CD4-positive, alpha-beta T cell treated with Interleukin-12 subunit alpha and Interleukin-12 subunit beta, for 1 hour (primary cell): Measurements from ENCODE around the gene BEND4.

Experiments used
- DNase-seq: peaks from one replicate; pipeline ENCODE4 v3.0.0-alpha.2; 2020

Gene BEND4

GRCh38 chr4:42101446-42101975 is 50.9 kb downstream of the BEND4 start:
- no peak for DNase-seq

- DNase-seq, result no peak
These were observed 64.1 kb downstream of the BEND4 start for GRCh38 chr4:42088386-42088785.

GRCh38 chr4:42083816-42084215 is 68.6 kb downstream of the BEND4 start:
- DNase-seq, result no peak

- DNase-seq, result no peak
These were observed 72.1 kb downstream of the BEND4 start for GRCh38 chr4:42080306-42080705.

GRCh38 chr4:42078184-42078801 is 74.2 kb downstream of the BEND4 start:
- no peak for DNase-seq

GRCh38 chr4:42074294-42074693 is 78.2 kb downstream of the BEND4 start:
- no peak for DNase-seq

GRCh38 chr4:42070463-42070862 is 82.0 kb downstream of the BEND4 start:
- DNase-seq, result no peak

- no peak for DNase-seq
These were observed 85.2 kb downstream of the BEND4 start for GRCh38 chr4:42067264-42067663.

- DNase-seq, result no peak
These were observed 86.1 kb downstream of the BEND4 start for GRCh38 chr4:42066402-42066801.
